SK-N-SH treated with all-trans-retinoic acid at 6 μM for 48 hours (cell line): Measurements from ENCODE around the gene RGS9.

ENCODE experiments used
- ATAC-seq: fragments of 200-7000 bp; cut with Tn5 transposase; 3 replicates; pipeline ENCODE4 v1.9.1; 2020; ENCODE audit warnings: mild to moderate bottlenecking, moderate library complexity
- ARNTL ChIP-seq: fragments of 450-650 bp; formaldehyde crosslinking; IDR thresholded peaks from 2 replicates; pipeline ENCODE4 v1.5.0; 2020; ENCODE audit warnings: low read depth, mild to moderate bottlenecking, moderate library complexity, borderline replicate concordance
- BACH2 ChIP-seq: fragments of 250-450 bp; sonication (Bioruptor Pico); IDR thresholded peaks from 2 replicates; pipeline ENCODE4 v1.9.0; 2021; ENCODE audit warnings: mild to moderate bottlenecking, borderline replicate concordance
- ESRRG ChIP-seq: fragments of 250-450 bp; sonication (Bioruptor Pico); IDR thresholded peaks from 2 replicates; pipeline ENCODE4 v1.6.1; 2021; ENCODE audit warnings: mild to moderate bottlenecking
- GLIS3 ChIP-seq: fragments of 250-450 bp; sonication (Bioruptor Pico); IDR thresholded peaks from 2 replicates; pipeline ENCODE4 v1.5.0; 2020; ENCODE audit warnings: mild to moderate bottlenecking, moderate library complexity
- ISL1 ChIP-seq: fragments of 250-450 bp; sonication (Bioruptor Pico); IDR thresholded peaks from 2 replicates; pipeline ENCODE4 v2.1.2; 2022; ENCODE audit warnings: mild to moderate bottlenecking, moderate library complexity
- POU6F1 ChIP-seq: fragments of 250-450 bp; sonication (Bioruptor Pico); IDR thresholded peaks from 2 replicates; pipeline ENCODE4 v1.8.0; 2021; ENCODE audit warnings: low read depth, mild to moderate bottlenecking, moderate library complexity, borderline replicate concordance
- PPARA ChIP-seq: fragments of 250-450 bp; sonication (Bioruptor Pico); IDR thresholded peaks from 2 replicates; pipeline ENCODE4 v1.5.0; 2020; ENCODE audit warnings: mild to moderate bottlenecking, borderline replicate concordance
- SNAI2 ChIP-seq: fragments of 250-450 bp; sonication (Bioruptor Pico); IDR thresholded peaks from 2 replicates; pipeline ENCODE4 v1.5.0; 2020; ENCODE audit warnings: mild to moderate bottlenecking, moderate library complexity
- TCF4 ChIP-seq: fragments of 250-450 bp; sonication (Bioruptor Pico); IDR thresholded peaks from 2 replicates; pipeline ENCODE4 v1.8.0; 2021; ENCODE audit warnings: mild to moderate bottlenecking, moderate library complexity, borderline replicate concordance
- TOX ChIP-seq: fragments of 250-450 bp; sonication (Bioruptor Pico); IDR thresholded peaks from 2 replicates; pipeline ENCODE4 v1.8.0; 2021; ENCODE audit warnings: mild to moderate bottlenecking, moderate library complexity, borderline replicate concordance
- TSHZ2 ChIP-seq: fragments of 250-450 bp; sonication (Bioruptor Pico); IDR thresholded peaks from 2 replicates; pipeline ENCODE4 v1.5.0; 2020; ENCODE audit warnings: mild to moderate bottlenecking, moderate library complexity
- ZC3H10 ChIP-seq: fragments of 250-450 bp; sonication (Bioruptor Pico); IDR thresholded peaks from 2 replicates; pipeline ENCODE4 v1.5.1; 2021; ENCODE audit warnings: mild to moderate bottlenecking, moderate library complexity
- ZFP3 ChIP-seq: fragments of 250-450 bp; sonication (Bioruptor Pico); IDR thresholded peaks from 2 replicates; pipeline ENCODE4 v1.5.0; 2020; ENCODE audit warnings: mild to moderate bottlenecking, moderate library complexity
- ZFP30 ChIP-seq: fragments of 450-650 bp; formaldehyde crosslinking; IDR thresholded peaks from 2 replicates; pipeline ENCODE4 v1.5.0; 2022; ENCODE audit warnings: mild to moderate bottlenecking, moderate library complexity
- ZNF70 ChIP-seq: fragments of 450-650 bp; formaldehyde crosslinking; IDR thresholded peaks from 2 replicates; pipeline ENCODE4 v1.5.0; 2020; ENCODE audit warnings: mild to moderate bottlenecking, moderate library complexity
- ZNF8 ChIP-seq: fragments of 450-650 bp; formaldehyde crosslinking; IDR thresholded peaks from 2 replicates; pipeline ENCODE4 v1.5.0; 2020; ENCODE audit warnings: mild to moderate bottlenecking, moderate library complexity
- TF ChIP-seq, protein P1 (sequence below): fragments of 250-450 bp; sonication (Bioruptor Pico); IDR thresholded peaks from 2 replicates; pipeline ENCODE4 v1.5.1; 2020; ENCODE audit warnings: low read depth, mild to moderate bottlenecking, moderate library complexity

The RGS9 gene

DNA sequence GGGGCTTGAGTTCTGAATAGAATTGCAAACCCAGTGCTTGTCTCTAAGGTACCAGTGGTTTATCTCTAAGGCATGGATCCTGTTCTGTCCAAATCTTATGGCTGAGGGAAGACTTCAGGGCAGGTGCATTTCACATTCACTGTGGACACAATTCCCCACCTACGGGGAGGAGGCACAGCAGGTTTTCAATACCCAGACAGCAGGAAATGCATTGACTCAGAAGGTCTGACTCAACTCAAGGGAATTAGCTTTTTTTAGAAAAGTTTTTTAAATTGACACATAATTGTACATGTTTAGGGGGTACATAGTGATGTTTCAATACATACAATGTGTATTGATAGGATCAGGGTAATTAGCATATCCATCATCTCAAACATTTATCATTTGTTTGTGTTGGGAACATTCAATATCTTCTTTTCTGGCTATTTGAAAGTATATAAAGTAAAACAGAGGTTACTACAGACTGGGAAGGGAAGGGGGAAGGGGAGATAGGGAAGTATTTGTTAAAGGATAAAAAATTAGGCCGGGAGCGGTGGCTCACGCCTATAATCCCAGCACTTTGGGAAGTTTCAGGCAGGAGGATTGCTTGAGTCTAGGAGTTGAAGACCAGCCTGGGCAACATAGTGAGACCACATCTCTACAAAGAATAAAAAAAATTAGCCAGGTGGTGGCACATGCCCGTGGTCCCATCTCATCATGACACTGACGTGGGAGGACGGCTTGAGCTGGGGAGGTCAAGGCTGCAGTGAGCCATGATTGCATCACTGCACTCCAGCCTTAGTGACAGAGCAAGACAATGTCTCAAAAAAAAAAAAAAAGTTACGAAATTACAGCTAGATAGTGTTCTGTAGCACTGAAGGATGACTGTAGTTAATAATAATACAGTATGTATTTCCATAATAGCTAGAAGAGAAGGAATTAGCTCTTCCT is 54.9 kb downstream of the RGS9 start:
- TF ChIP-seq TOX = no peak
- TF ChIP-seq ESRRG = no peak
- TF ChIP-seq GLIS3 (CRISPR knock-in tag) = no peak
- TF ChIP-seq ISL1 (CRISPR knock-in tag) = no peak
- no peak for TF ChIP-seq ZFP30
- TF ChIP-seq TCF4 (CRISPR knock-in tag) = no peak
- TF ChIP-seq ZNF8 (CRISPR knock-in tag) = no peak
- TF ChIP-seq, protein P1, sequence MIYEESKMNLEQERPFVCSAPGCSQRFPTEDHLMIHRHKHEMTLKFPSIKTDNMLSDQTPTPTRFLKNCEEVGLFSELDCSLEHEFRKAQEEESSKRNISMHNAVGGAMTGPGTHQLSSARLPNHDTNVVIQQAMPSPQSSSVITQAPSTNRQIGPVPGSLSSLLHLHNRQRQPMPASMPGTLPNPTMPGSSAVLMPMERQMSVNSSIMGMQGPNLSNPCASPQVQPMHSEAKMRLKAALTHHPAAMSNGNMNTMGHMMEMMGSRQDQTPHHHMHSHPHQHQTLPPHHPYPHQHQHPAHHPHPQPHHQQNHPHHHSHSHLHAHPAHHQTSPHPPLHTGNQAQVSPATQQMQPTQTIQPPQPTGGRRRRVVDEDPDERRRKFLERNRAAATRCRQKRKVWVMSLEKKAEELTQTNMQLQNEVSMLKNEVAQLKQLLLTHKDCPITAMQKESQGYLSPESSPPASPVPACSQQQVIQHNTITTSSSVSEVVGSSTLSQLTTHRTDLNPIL = no peak
- ATAC-seq = peak; percentile 80

DNA sequence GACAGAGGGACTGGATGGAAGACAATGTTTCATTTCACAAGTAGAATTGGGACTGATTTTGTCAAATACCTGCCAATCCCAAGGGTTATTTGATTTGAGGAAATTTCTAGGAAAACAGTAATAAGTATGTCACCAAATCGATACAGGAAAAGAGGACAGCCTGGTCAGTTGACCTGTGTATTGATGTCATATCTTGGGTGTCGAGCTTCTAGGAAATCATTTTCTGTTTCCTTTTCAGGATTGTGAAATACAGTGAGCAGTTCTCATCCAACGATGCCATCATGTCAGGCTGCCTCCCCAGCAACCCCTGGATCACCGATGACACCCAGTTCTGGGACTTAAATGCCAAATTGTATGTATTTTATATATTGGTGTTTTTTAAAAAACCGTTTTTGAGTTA is 56.1 kb downstream of the RGS9 start:
- no peak for ATAC-seq
- no peak for TF ChIP-seq ZFP3 (CRISPR knock-in tag)
- no peak for TF ChIP-seq BACH2 (CRISPR knock-in tag)
- no peak for TF ChIP-seq POU6F1 (CRISPR knock-in tag)
- no peak for TF ChIP-seq GLIS3 (CRISPR knock-in tag)
- no peak for TF ChIP-seq TSHZ2 (CRISPR knock-in tag)
- no peak for TF ChIP-seq PPARA (CRISPR knock-in tag)
- no peak for TF ChIP-seq ARNTL (CRISPR knock-in tag)
- no peak for TF ChIP-seq ZC3H10 (CRISPR knock-in tag)
- no peak for TF ChIP-seq ESRRG
- no peak for TF ChIP-seq SNAI2 (CRISPR knock-in tag)
- TF ChIP-seq ZFP30 = no peak
- no peak for TF ChIP-seq ZNF70

DNA sequence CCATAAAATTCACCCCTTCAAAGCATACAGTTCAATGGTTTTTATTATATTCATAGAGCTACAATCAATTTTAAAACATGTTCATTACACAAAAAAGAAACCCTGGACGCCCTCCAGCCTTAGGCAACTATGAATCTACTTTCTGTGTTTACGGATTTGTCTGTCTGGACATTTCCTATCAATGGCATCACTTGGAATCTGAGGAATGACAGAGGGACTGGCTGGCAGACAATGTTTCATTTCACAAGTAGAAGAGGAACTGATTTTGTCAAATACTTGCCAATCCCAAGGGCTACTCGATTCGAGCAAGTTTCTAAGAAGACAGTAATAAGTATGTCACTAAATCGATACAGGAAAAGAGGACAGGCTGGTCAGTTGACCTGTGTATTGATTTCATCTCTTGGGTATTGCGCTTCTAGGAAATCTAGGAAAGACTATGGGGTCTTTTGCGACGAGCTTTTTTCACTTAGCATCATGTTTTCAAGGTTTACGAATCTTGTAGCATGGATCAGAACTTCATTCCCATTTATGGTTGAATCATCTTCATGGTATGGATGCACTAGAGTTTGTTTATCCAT is 56.6 kb downstream of the RGS9 start:
- ATAC-seq = no peak; the same call in 2 of the 3 replicates

More for the DNA sequence above, 56.6 kb downstream of the RGS9 start:
- TF ChIP-seq TSHZ2 (CRISPR knock-in tag) = no peak
- peak; percentile 18; the same call in 1 of the 2 replicates for TF ChIP-seq ISL1 (CRISPR knock-in tag)
- TF ChIP-seq SNAI2 (CRISPR knock-in tag) = no peak
